GM12874 (cell line): Measurements from ENCODE around the gene GRAMD1B.

ENCODE experiments used
- TF ChIP-seq, protein P1 (sequence below): IDR thresholded peaks from 2 replicates; pipeline ENCODE4 v1.5.1; 2011; ENCODE audit warnings: low read depth, mild to moderate bottlenecking, control low read depth, low read length, moderate library complexity; ENCODE audit not compliant: insufficient read depth

GRAMD1B gene

DNA sequence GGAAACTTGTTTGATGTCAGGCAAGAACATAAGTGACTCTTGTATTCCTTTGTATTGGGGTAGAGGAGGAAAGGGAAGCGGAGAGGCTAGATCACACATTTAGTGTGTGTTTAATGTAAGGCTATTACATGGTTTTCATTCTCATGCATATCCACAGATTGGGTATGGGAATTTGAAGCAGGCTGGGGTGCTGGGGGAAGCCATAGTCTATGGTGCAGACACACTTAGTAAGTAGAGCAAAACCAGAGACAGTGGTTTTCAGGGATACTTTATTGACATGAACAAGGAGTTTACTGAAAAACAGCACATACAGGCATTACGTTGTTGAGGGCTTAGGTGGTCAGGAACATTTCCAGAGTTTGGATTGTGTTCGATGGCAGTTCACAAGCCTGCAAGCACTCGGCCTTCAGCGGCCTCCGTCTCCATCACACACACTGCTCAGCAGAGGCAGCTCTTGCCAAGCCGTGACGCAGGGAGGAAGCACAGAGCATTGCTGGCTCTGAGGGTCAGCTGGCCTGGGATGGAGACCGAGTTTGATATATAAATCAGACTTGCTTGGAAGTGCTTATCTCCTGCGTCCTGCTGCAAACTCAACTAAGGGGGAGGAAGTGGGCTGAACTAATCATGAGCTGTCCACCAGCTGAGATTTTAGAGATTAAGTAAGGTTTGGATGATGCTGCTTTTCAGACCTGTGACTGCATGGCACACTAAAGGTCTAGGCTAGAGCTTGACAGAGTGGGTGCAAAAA lies 199.0 kb downstream of the GRAMD1B start:
- TF ChIP-seq, protein P1, sequence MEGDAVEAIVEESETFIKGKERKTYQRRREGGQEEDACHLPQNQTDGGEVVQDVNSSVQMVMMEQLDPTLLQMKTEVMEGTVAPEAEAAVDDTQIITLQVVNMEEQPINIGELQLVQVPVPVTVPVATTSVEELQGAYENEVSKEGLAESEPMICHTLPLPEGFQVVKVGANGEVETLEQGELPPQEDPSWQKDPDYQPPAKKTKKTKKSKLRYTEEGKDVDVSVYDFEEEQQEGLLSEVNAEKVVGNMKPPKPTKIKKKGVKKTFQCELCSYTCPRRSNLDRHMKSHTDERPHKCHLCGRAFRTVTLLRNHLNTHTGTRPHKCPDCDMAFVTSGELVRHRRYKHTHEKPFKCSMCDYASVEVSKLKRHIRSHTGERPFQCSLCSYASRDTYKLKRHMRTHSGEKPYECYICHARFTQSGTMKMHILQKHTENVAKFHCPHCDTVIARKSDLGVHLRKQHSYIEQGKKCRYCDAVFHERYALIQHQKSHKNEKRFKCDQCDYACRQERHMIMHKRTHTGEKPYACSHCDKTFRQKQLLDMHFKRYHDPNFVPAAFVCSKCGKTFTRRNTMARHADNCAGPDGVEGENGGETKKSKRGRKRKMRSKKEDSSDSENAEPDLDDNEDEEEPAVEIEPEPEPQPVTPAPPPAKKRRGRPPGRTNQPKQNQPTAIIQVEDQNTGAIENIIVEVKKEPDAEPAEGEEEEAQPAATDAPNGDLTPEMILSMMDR, result no peak

DNA sequence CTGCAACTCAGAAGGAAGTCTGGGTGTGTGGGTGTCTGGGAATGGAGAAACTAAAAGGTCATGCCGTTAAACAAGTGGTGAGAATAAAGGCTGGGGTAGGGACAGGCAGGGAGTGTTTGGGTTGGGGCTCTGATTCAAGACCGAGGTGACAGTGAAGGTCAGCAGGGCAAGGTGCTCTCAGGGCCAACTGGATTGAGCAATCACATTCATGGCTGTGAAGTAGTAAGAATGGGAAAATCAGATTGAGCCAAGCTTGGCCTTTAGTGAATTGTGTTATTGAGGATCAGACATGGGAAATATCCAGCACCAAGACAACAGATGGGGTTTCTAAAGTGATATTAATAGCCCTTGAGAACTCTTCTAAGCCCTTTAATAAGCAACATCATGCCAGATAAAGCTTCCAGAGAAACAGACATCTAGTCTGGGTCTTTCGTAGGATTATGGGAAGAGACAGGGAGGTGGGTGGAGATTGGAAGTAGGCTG lies 200.1 kb downstream of the GRAMD1B start:
- TF ChIP-seq, protein P1, result no peak

DNA sequence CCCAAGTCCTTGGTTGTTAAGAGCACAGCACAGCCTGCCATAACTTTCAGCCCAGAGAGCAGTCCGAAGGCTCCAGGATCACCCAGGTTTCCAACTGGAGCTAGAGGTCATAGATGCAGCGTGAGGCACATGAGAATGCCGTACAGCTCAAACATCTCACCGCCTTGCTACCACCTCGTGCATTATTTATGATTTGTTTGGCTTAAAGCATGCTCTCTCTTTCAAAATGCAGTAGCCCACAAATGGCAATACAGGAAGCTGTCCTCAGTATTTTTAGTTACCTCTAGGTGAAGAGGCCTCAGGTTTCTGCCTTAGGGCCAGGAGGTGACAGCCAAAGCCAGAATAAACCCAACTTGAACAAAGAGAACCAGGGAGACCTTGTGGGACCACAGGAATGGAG lies 210.0 kb downstream of the GRAMD1B start:
- TF ChIP-seq, protein P1, result no peak

DNA sequence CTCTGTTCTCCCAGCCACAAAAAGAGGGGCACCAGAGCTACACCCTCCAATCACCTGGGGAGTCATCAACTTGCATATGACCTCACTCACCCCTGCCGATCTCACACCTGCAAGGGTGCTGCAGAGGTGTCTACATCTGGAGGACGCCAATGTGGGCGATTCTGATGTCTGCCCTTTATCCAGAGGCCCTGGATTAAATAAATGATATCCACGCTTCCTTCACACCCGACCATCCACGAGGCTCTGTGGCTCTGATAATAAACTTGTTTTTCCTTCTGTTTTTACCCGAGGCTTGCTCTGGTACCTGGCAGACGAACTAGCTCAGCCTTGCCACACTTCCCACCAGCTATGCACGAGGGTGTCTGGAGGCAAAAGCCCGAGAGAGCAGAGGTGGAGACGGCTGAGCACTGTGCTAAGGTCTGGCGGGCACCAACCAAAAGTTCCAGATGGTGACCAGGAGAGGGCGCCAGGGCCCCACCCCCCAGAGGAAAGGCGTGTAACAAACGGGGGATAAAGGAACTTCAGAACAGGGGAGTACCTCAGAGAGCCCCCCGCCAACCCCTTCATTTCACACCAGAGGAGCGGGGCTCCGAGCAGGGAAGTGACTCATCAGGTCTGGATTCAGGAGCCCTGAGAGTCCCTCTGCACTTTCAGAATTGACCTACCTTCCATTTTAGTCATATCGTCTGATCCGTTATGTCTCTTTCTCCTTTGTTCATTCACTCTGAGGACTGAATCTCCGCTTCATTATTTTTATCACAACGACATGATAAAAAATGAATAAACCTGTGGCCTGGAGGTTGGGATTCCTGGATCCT lies 210.8 kb downstream of the GRAMD1B start:
- TF ChIP-seq, protein P1, result peak; percentile 87

DNA sequence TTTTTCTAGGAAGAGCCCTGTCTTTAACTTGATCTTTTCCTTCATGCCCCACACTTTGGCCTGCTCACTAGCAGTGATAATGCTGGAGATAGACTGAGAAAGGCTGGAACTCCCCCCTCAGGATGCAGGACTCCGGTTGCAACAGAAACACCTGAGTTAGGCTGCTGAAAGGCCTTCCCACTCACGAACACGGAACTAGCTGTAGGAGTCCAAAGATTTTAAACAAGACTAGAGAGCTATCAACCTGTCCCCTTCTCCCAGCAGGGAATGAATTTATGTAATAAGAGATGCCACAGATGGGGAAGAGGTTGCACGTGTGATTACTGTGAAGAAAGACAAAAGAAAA lies 211.4 kb downstream of the GRAMD1B start:
- TF ChIP-seq, protein P1, result no peak

DNA sequence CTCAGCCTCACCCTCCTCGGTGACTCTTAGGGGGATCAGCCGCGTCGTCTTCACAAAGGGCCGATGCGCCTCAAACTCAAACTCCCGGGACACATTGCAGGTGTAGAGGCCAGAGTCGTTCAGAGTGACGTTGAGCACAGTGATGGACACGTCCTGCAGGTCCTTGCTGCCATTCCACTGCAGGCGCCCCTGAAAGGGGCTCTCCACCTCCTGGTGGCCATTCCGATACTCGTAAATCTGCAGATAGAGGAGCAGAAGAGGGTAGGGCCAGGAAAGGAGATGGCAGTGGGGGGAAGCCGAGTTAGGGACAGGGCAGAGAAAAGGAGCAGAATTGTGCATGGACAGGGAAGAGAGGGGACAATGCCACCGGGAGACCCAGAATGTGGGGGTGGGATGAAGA lies 212.4 kb downstream of the GRAMD1B start:
- TF ChIP-seq, protein P1, result no peak

DNA sequence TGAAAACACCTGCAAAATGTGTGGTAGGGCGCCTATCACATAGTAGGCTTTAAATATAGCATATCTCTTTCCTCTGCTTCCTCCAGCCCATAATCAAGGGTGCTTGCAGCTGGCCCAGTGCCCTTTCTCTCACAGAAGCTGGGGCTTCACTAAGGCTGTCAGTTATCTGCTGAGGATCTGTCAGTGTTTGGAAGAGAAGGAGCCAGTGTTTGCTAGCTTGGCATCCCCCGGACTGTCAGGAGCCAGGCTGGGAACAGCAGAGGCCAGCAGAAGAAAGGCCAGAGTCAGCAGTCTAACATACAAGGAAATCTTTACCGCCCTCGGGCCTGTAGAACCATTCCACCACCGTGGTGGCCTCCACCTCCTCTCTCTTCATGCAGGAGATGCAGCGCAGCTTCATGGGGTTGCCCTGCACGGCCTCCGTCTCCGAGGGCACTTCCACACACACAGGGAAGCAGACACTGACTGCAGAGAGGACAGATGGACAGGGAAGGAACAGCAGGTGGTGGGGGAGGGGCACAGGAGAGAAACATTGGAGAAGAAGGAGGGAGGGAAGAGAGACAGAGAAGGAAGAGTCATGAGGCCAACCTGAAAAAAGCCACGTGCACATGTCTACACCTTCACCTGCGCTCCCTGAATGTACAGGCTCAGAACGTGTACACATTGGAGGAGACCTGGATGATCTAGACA lies 215.4 kb downstream of the GRAMD1B start:
- TF ChIP-seq, protein P1, result no peak
